GM18858 (cell line): ENCODE data around the gene ZBTB6.

Source experiments
- ATAC-seq: cut with Tn5 transposase; IDR thresholded peaks from one replicate; pipeline ENCODE4 v1.9.1; 2021; ENCODE audit not compliant: unreplicated experiment

Gene ZBTB6

GRCh38 chr9:122912964-122913673 is at the start of gene ZBTB6:
TSS of gene ZBTB6 (minus strand) at chr9:122913323. CDS start at chr9:122912072, 1,251 bp downstream.
- ATAC-seq: peak; percentile 94

GRCh38 chr9:122961139-122961538 is 48.0 kb upstream of the ZBTB6 start:
- no peak for ATAC-seq

GRCh38 chr9:122955961-122956360 is 42.8 kb upstream of the ZBTB6 start:
- no peak for ATAC-seq

GRCh38 chr9:122954253-122954691 is 41.1 kb upstream of the ZBTB6 start:
- no peak for ATAC-seq

- ATAC-seq: no peak
Measured at GRCh38 chr9:122951056-122951455, 37.9 kb upstream of the ZBTB6 start.

- no peak for ATAC-seq
Measured at GRCh38 chr9:122950263-122950662, 37.1 kb upstream of the ZBTB6 start.

GRCh38 chr9:122949696-122950095 is 36.6 kb upstream of the ZBTB6 start:
- ATAC-seq: no peak

- no peak for ATAC-seq
Measured at GRCh38 chr9:122948313-122948712, 35.2 kb upstream of the ZBTB6 start.

- no peak for ATAC-seq
Measured at GRCh38 chr9:122946461-122947005, 33.4 kb upstream of the ZBTB6 start.

- no peak for ATAC-seq
Measured at GRCh38 chr9:122944960-122945888, 32.1 kb upstream of the ZBTB6 start.

GRCh38 chr9:122941582-122942234 is 28.6 kb upstream of the ZBTB6 start:
- ATAC-seq: no peak

GRCh38 chr9:122940749-122941581 is 27.8 kb upstream of the ZBTB6 start, which contains the start of gene RABGAP1:
TSS of gene RABGAP1 (plus strand) at chr9:122941020. CDS start at chr9:122957060, 16,040 bp downstream.
- ATAC-seq: peak; percentile 97

GRCh38 chr9:122940454-122940748 is 27.3 kb upstream of the ZBTB6 start:
- ATAC-seq: no peak

- ATAC-seq: no peak
Measured at GRCh38 chr9:122939601-122940000, 26.5 kb upstream of the ZBTB6 start.

GRCh38 chr9:122936883-122937282 is 23.8 kb upstream of the ZBTB6 start:
- no peak for ATAC-seq

- ATAC-seq: no peak
Measured at GRCh38 chr9:122936464-122936863, 23.3 kb upstream of the ZBTB6 start.

- ATAC-seq: peak; percentile 85
Measured at GRCh38 chr9:122931226-122932121, 18.4 kb upstream of the ZBTB6 start, which contains the start of gene ZBTB26. TSS of gene ZBTB26 (minus strand) at chr9:122931512. CDS start at chr9:122919934, 11,578 bp downstream.

- ATAC-seq: peak; percentile 12
Measured at GRCh38 chr9:122930541-122931225, 17.6 kb upstream of the ZBTB6 start.
